Astrocyte (in vitro differentiated cells and primary cell): Measurements from ENCODE around the gene TSC22D1. TPM values are rescaled to one million over a fixed set of nuclear protein-coding genes. Genes with fewer than 3 reads are reported as not detected.
"Not testable (repeated sequence)": the region's sequence is repeated elsewhere in the genome, so short reads cannot be mapped to it uniquely, and the experiment has no call there.

Source experiments
- DNase-seq: peaks from one replicate; pipeline ENCODE4 v3.0.0-alpha.2; 2010; ENCODE audit warnings: low read depth
- FAIRE-seq: peaks from 2 replicates; lab custom pipeline; 2011; peaks lifted over from hg19 to GRCh38; lab: Jason Lieb, UNC
- H2AFZ ChIP-seq: 2 replicates; pipeline ENCODE4 v1.6.0; 2012; ENCODE audit warnings: low read depth, low read length, inconsistent platforms
- H3K27ac ChIP-seq: 2 replicates; pipeline ENCODE4 v1.5.1; 2011; ENCODE audit warnings: low read depth, low read length, inconsistent platforms
- H3K27me3 ChIP-seq: 2 replicates; pipeline ENCODE4 v1.6.0; 2011; ENCODE audit warnings: low read length, inconsistent platforms; ENCODE audit not compliant: insufficient read depth
- H3K36me3 ChIP-seq: 2 replicates; pipeline ENCODE4 v1.5.1; 2011; ENCODE audit warnings: low read length, inconsistent platforms; ENCODE audit not compliant: insufficient read depth
- H3K4me1 ChIP-seq: 2 replicates; pipeline ENCODE4 v1.5.1; 2011; ENCODE audit warnings: low read length, inconsistent platforms; ENCODE audit not compliant: insufficient read depth
- H3K4me2 ChIP-seq: 2 replicates; pipeline ENCODE4 v1.6.0; 2012; ENCODE audit warnings: low read length, inconsistent platforms
- H3K4me3 ChIP-seq: 2 replicates; pipeline ENCODE4 v1.5.1; 2011; ENCODE audit warnings: low read depth, mild to moderate bottlenecking, low read length, inconsistent platforms; ENCODE audit not compliant: insufficient read depth
- H3K79me2 ChIP-seq: 2 replicates; pipeline ENCODE4 v1.6.0; 2012; ENCODE audit warnings: mild to moderate bottlenecking, low read length, inconsistent platforms; ENCODE audit not compliant: insufficient read depth
- H3K9ac ChIP-seq: 2 replicates; pipeline ENCODE4 v1.6.0; 2012; ENCODE audit warnings: mild to moderate bottlenecking, low read length, inconsistent platforms
- H3K9me3 ChIP-seq: 2 replicates; pipeline ENCODE4 v1.5.1; 2012; ENCODE audit warnings: low read depth, mild to moderate bottlenecking, low read length, inconsistent platforms; ENCODE audit not compliant: insufficient read depth
- H4K20me1 ChIP-seq: 2 replicates; pipeline ENCODE4 v1.6.0; 2012; ENCODE audit warnings: low read length, inconsistent platforms; ENCODE audit not compliant: insufficient read depth
- H3K27ac Mint-ChIP-seq: one replicate; pipeline ENCODE4 v1.8.0; 2021; ENCODE audit warnings: mild to moderate bottlenecking, mixed read lengths; ENCODE audit not compliant: unreplicated experiment
- H3K27me3 Mint-ChIP-seq: one replicate; pipeline ENCODE4 v1.8.0; 2021; ENCODE audit warnings: low read depth, mixed read lengths; ENCODE audit not compliant: unreplicated experiment
- H3K36me3 Mint-ChIP-seq: one replicate; pipeline ENCODE4 v1.8.0; 2021; ENCODE audit warnings: low read depth, mixed read lengths; ENCODE audit not compliant: unreplicated experiment
- H3K4me1 Mint-ChIP-seq: one replicate; pipeline ENCODE4 v1.8.0; 2021; ENCODE audit warnings: low read depth, mixed read lengths; ENCODE audit not compliant: unreplicated experiment
- H3K4me3 Mint-ChIP-seq: one replicate; pipeline ENCODE4 v1.8.0; 2021; ENCODE audit warnings: mild to moderate bottlenecking, moderate library complexity, mixed read lengths; ENCODE audit not compliant: unreplicated experiment
- H3K9me3 Mint-ChIP-seq: one replicate; pipeline ENCODE4 v1.8.0; 2021; ENCODE audit warnings: mild to moderate bottlenecking, mixed read lengths; ENCODE audit not compliant: unreplicated experiment
- EZH2 ChIP-seq: IDR thresholded peaks from 2 replicates; pipeline ENCODE4 v1.6.1; 2012; ENCODE audit warnings: mild to moderate bottlenecking, low read length, inconsistent platforms; ENCODE audit not compliant: insufficient read depth
- total RNA-seq: library from RNA; stranded (reverse); gene quantifications from 2 replicates; pipeline ENCODE4 v1.2.1, GENCODE V29; 2021
- TF ChIP-seq, protein P1 (sequence below): IDR thresholded peaks from 2 replicates; pipeline ENCODE4 v1.5.1; 2011; ENCODE audit warnings: low read depth, mild to moderate bottlenecking, inconsistent platforms, low read length, moderate library complexity; ENCODE audit not compliant: insufficient read depth

TSC22D1 gene
- total RNA-seq, 1 donor from 2014 or later, result 96.2 TPM

DNA sequence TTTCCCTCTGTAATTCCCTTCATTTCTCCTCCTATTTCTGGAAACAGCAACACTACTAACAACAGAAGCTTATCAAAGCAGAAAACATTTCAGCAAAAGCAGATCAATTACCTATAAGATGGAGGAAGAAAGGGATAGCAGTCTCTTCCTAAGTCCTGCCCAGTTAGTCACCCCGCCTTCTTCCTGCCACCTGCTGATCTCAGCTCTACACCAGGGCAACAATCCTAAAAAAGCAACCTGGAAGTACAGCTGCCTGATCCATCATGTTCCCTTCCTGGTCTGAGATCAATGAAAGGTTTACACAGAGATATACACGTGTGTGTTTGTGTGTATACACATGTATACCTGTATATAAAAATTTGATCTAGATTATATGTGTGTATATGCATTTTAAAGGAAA, 59.4 kb downstream of the TSC22D1 start:
- FAIRE-seq, result no peak
- Histone ChIP-seq H3K9ac (no peak overlapping the region), H3K4me2 (no peak overlapping the region), H3K36me3 (peaks cover 7% of the 10 kb centered on the region), H3K4me1 (no peaks in the 10 kb centered on the region), H3K9me3 (no peaks in the 10 kb centered on the region), H2AFZ (no peak overlapping the region), H3K27me3 (no peaks in the 10 kb centered on the region), H4K20me1 (no peaks in the 10 kb centered on the region), H3K27ac (no peak overlapping the region), H3K79me2 (peaks cover 10% of the 10 kb centered on the region), H3K4me3 (no peak overlapping the region)
- H3K4me1 Mint-ChIP-seq, result peaks cover 3% of the 10 kb centered on the region
- H3K27ac Mint-ChIP-seq, result no peak overlapping the region
- DNase-seq, result no peak
- TF ChIP-seq EZH2, result no peak
- H3K36me3 Mint-ChIP-seq, result peaks cover 13% of the 10 kb centered on the region
- H3K9me3 Mint-ChIP-seq, result no peaks in the 10 kb centered on the region
- no peak overlapping the region for H3K4me3 Mint-ChIP-seq
- H3K27me3 Mint-ChIP-seq, result no peaks in the 10 kb centered on the region

DNA sequence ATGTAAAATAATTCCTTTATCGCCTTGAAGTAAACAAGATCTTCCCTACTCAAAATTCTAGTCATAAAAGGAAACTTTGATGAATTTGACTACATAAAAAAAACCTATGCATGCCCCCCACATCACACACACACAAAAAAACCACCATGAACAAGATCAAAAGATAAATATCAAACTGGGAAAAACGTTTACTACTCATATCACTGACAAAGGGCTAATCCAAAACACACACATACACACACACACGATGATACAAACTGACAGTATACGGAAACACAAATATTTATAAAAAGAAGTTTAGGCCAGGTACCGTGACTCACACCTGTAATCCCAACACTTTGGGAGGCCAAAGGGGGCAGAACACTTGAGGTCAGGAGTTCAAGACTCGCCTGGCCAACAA, 61.9 kb downstream of the TSC22D1 start:
- H2AFZ ChIP-seq, result no peak overlapping the region
- no peaks in the 10 kb centered on the region for H3K27me3 ChIP-seq
- Mint-ChIP-seq H3K27ac (no peak overlapping the region), H3K36me3 (peaks cover 13% of the 10 kb centered on the region), H3K27me3 (no peaks in the 10 kb centered on the region), H3K9me3 (no peaks in the 10 kb centered on the region), H3K4me3 (no peak overlapping the region), H3K4me1 (peaks cover 3% of the 10 kb centered on the region)
- no peak overlapping the region for H3K27ac ChIP-seq
- H3K79me2 ChIP-seq, result peaks cover under 1% of the 10 kb centered on the region
- H3K9me3 ChIP-seq, result no peaks in the 10 kb centered on the region
- no peak for TF ChIP-seq EZH2
- TF ChIP-seq, protein P1, sequence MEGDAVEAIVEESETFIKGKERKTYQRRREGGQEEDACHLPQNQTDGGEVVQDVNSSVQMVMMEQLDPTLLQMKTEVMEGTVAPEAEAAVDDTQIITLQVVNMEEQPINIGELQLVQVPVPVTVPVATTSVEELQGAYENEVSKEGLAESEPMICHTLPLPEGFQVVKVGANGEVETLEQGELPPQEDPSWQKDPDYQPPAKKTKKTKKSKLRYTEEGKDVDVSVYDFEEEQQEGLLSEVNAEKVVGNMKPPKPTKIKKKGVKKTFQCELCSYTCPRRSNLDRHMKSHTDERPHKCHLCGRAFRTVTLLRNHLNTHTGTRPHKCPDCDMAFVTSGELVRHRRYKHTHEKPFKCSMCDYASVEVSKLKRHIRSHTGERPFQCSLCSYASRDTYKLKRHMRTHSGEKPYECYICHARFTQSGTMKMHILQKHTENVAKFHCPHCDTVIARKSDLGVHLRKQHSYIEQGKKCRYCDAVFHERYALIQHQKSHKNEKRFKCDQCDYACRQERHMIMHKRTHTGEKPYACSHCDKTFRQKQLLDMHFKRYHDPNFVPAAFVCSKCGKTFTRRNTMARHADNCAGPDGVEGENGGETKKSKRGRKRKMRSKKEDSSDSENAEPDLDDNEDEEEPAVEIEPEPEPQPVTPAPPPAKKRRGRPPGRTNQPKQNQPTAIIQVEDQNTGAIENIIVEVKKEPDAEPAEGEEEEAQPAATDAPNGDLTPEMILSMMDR, result no peak
- H3K4me2 ChIP-seq, result no peak overlapping the region
- no peak overlapping the region for H3K9ac ChIP-seq
- no peaks in the 10 kb centered on the region for H3K4me1 ChIP-seq
- no peaks in the 10 kb centered on the region for H4K20me1 ChIP-seq
- H3K4me3 ChIP-seq, result no peak overlapping the region
- FAIRE-seq (no peak), DNase-seq (no peak)
- H3K36me3 ChIP-seq, result no peaks in the 10 kb centered on the region

DNA sequence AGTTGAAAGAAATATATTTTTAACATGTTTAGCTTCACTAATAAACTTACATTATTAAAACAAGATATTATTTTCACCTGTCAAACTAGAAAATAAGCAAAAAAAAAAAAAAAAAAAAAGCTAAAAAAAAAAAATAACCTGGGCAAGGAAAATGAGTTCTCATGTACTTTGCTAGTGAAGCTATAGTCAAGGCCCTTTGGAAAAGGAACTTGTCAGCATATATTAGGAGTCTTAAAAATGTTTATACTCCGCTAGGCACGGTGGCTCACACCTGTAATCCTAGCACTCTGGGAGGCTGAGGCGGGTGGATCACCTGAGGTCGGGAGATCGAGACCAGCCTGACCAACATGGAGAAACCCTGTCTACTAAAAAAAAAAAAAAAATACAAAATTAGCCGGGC, 66.3 kb downstream of the TSC22D1 start:
- not testable (repeated sequence) for DNase-seq, H3K4me3 ChIP-seq, H3K9me3 Mint-ChIP-seq, H3K36me3 ChIP-seq, H3K79me2 ChIP-seq, FAIRE-seq, H3K4me1 ChIP-seq, H3K4me3 Mint-ChIP-seq, H3K27ac Mint-ChIP-seq, H3K27me3 ChIP-seq, H3K9ac ChIP-seq, H3K27me3 Mint-ChIP-seq, H3K27ac ChIP-seq, H3K4me2 ChIP-seq, H3K9me3 ChIP-seq, H2AFZ ChIP-seq, H3K4me1 Mint-ChIP-seq
- peaks cover 14% of the 10 kb centered on the region for H3K36me3 Mint-ChIP-seq
- H4K20me1 ChIP-seq, result peaks cover 12% of the 10 kb centered on the region
